Sigmoid colon (tissue), 4 donors: ENCODE results near the gene SECTM1.

ENCODE experiments used
- CTCF ChIP-seq, 4 experiments: fragments of 450-650 bp in 3 of 4; fragments of 200-600 bp in 1 of 4; IDR thresholded peaks; one replicate each; pipeline ENCODE4 v1.5.1; 2016 to 2019; ENCODE audit warnings: antibody characterized with exemption in 4 of 4, mild to moderate bottlenecking in 3 of 4, moderate library complexity in 2 of 4
- EP300 ChIP-seq, 4 donors: sonication (generic); formaldehyde crosslinking; IDR thresholded peaks; one replicate each; pipeline ENCODE4 v1.6.1; 2017; ENCODE audit warnings: antibody characterized with exemption in 4 of 4
- POLR2A ChIP-seq, 2 donors: fragments of 450-650 bp; IDR thresholded peaks; one replicate each; pipeline ENCODE4 v1.6.1; 2016; ENCODE audit warnings: antibody characterized with exemption in 2 of 2, mild to moderate bottlenecking in 2 of 2, moderate library complexity in 2 of 2
- POLR2AphosphoS5 ChIP-seq, 4 donors: sonication (generic); formaldehyde crosslinking; IDR thresholded peaks; one replicate each; pipeline ENCODE4 v1.6.1; 2017; ENCODE audit warnings: antibody characterized with exemption in 4 of 4

GRCh38 chr17:82329683-82330321 is 3.8 kb downstream of the SECTM1 start:
- no peak for TF ChIP-seq CTCF (IDR thresholded peaks at IDR 0.05)
- TF ChIP-seq EP300 (IDR thresholded peaks at IDR 0.05), result no peak
- TF ChIP-seq POLR2A (IDR thresholded peaks at IDR 0.05), result no peak
- TF ChIP-seq POLR2AphosphoS5 (IDR thresholded peaks at IDR 0.05), result no peak
